Stimulated activated CD4-positive, alpha-beta T cell treated with anti-CD3 and anti-CD28 coated beads, Interleukin-2, amount 100 ng/mL, for 48 hours (primary cell): ENCODE data around the gene PCDHGA9.
"Not testable (repeated sequence)": the region's sequence is repeated elsewhere in the genome, so short reads cannot be mapped to it uniquely, and the experiment has no call there.

ENCODE experiments used
- DNase-seq, 2 donors: peaks; one replicate each; pipeline ENCODE4 v3.0.0-alpha.2; 2020

The PCDHGA9 gene

GRCh38 chr5:141402553-141403243, at the start of gene PCDHGA9:
Gene PCDHGA9 (plus strand): TSS chr5:141402778. CDS start chr5:141402953, 175 bp downstream.
- DNase-seq, result no peak

GRCh38 chr5:141354900-141355469, 47.6 kb upstream of the PCDHGA9 start, which contains the start of gene PCDHGA4:
Gene PCDHGA4 (plus strand): TSS chr5:141355021. CDS start chr5:141355108, 87 bp downstream.
- DNase-seq, result no peak

- DNase-seq, result no peak
Observed at GRCh38 chr5:141355641-141356040, 46.9 kb upstream of the PCDHGA9 start.

- DNase-seq, result no peak
Observed at GRCh38 chr5:141356133-141356532, 46.4 kb upstream of the PCDHGA9 start.

GRCh38 chr5:141356950-141357349, 45.6 kb upstream of the PCDHGA9 start:
- DNase-seq, result no peak

GRCh38 chr5:141359790-141360426, 42.7 kb upstream of the PCDHGA9 start, which contains the start of gene PCDHGB2:
Gene PCDHGB2 (plus strand): TSS chr5:141359994. CDS start chr5:141360136, 142 bp downstream.
- DNase-seq, result no peak

- DNase-seq, result no peak
Observed at GRCh38 chr5:141360685-141361084, 41.9 kb upstream of the PCDHGA9 start.

- no peak for DNase-seq
Observed at GRCh38 chr5:141362719-141363118, 39.9 kb upstream of the PCDHGA9 start.

- DNase-seq, result no peak
Observed at GRCh38 chr5:141363952-141364660, 38.5 kb upstream of the PCDHGA9 start, which contains the start of gene PCDHGA5. Gene PCDHGA5 (plus strand): TSS chr5:141364162. CDS start chr5:141364331, 169 bp downstream.

- no peak for DNase-seq
Observed at GRCh38 chr5:141366016-141366896, 36.3 kb upstream of the PCDHGA9 start.

- DNase-seq, result no peak
Observed at GRCh38 chr5:141369994-141370848, 32.4 kb upstream of the PCDHGA9 start, which contains the start of gene PCDHGB3. Gene PCDHGB3 (plus strand): TSS chr5:141370242. CDS start chr5:141370395, 153 bp downstream.

GRCh38 chr5:141371572-141372475, 30.8 kb upstream of the PCDHGA9 start:
- no peak for DNase-seq

GRCh38 chr5:141373673-141374317, 28.8 kb upstream of the PCDHGA9 start, which contains the start of gene PCDHGA6:
Gene PCDHGA6 (plus strand): TSS chr5:141373891. CDS start chr5:141374084, 193 bp downstream.
- no peak for DNase-seq

- no peak for DNase-seq
Observed at GRCh38 chr5:141374627-141375026, 28.0 kb upstream of the PCDHGA9 start.

GRCh38 chr5:141375444-141376155, 27.0 kb upstream of the PCDHGA9 start:
- DNase-seq, result not testable (repeated sequence)

GRCh38 chr5:141382469-141383294, 19.9 kb upstream of the PCDHGA9 start, which contains the start of gene PCDHGA7:
Gene PCDHGA7 (plus strand): TSS chr5:141382742. CDS start chr5:141382900, 158 bp downstream.
- DNase-seq, result no peak

- DNase-seq, result no peak
Observed at GRCh38 chr5:141383345-141383744, 19.2 kb upstream of the PCDHGA9 start.
